ENCODE measurements around the gene IMMP2L.

IMMP2L gene

GRCh38 chr7:110779339-110779738 lies 783.0 kb downstream of the IMMP2L start:
- no peak for TF ChIP-seq CTCF (IDR thresholded peaks at IDR 0.05; ENCODE audit: low read depth, low read length)
- no peak for DNase-seq (ENCODE audit: extremely low read depth, low read depth)

- no peak for TF ChIP-seq CTCF (IDR thresholded peaks at IDR 0.05; ENCODE audit: low read depth, low read length)
- DNase-seq (ENCODE audit: extremely low read depth, low read depth): no peak
Measured at GRCh38 chr7:110775046-110775445, 787.2 kb downstream of the IMMP2L start.

- TF ChIP-seq CTCF (IDR thresholded peaks at IDR 0.05; ENCODE audit: low read depth, low read length): no peak
- DNase-seq (ENCODE audit: extremely low read depth, low read depth): no peak
Measured at GRCh38 chr7:110774071-110774470, 788.2 kb downstream of the IMMP2L start.

- DNase-seq (ENCODE audit: extremely low read depth, low read depth): no peak
- no peak for TF ChIP-seq CTCF (IDR thresholded peaks at IDR 0.05; ENCODE audit: low read depth, low read length)
Measured at GRCh38 chr7:110772615-110773014, 789.7 kb downstream of the IMMP2L start.

GRCh38 chr7:110771717-110772116 lies 790.6 kb downstream of the IMMP2L start:
- DNase-seq (ENCODE audit: extremely low read depth, low read depth): no peak
- TF ChIP-seq CTCF (IDR thresholded peaks at IDR 0.05; ENCODE audit: low read depth, low read length): no peak

- TF ChIP-seq CTCF (IDR thresholded peaks at IDR 0.05; ENCODE audit: low read depth, low read length): no peak
- no peak for DNase-seq (ENCODE audit: extremely low read depth, low read depth)
Measured at GRCh38 chr7:110767550-110768110, 794.7 kb downstream of the IMMP2L start.

- no peak for TF ChIP-seq CTCF (IDR thresholded peaks at IDR 0.05; ENCODE audit: low read depth, low read length)
- no peak for DNase-seq (ENCODE audit: extremely low read depth, low read depth)
Measured at GRCh38 chr7:110766864-110767263, 795.4 kb downstream of the IMMP2L start.
